GM06990 (cell line): ENCODE results near the gene CALR.

Experiments used
- DNase-seq: peaks from one replicate; pipeline ENCODE4 v3.0.0-alpha.2; 2011; ENCODE audit not compliant: insufficient read length; ENCODE audit errors: extremely low read depth
- H3K27me3 ChIP-seq: replicated peaks from 2 replicates; pipeline ENCODE4 v1.6.0; 2011; ENCODE audit warnings: low read length; ENCODE audit not compliant: control insufficient read depth, insufficient read depth
- H3K36me3 ChIP-seq: 2 replicates; pipeline ENCODE4 v1.5.1; 2011; ENCODE audit warnings: low read length; ENCODE audit not compliant: control insufficient read depth, insufficient read depth
- H3K4me3 ChIP-seq: replicated peaks from 2 replicates; pipeline ENCODE4 v1.5.1; 2011; ENCODE audit warnings: low read depth, mild to moderate bottlenecking, control low read depth, low read length
- CTCF ChIP-seq: IDR thresholded peaks from 2 replicates; pipeline ENCODE4 v1.5.1; 2011; ENCODE audit warnings: low read length, control low read depth, mild to moderate bottlenecking, inconsistent platforms; ENCODE audit not compliant: insufficient read depth, poor library complexity, severe bottlenecking

The CALR gene

GRCh38 chr19:12992729-12993128, 54.3 kb downstream of the CALR start:
- Histone ChIP-seq H3K36me3 (no peaks in the 10 kb centered on the region), H3K27me3 (no peaks in the 10 kb centered on the region; the same call in none of the 2 replicates), H3K4me3 (no peak overlapping the region)
- DNase-seq, result no peak
- TF ChIP-seq CTCF, result no peak

- no peak overlapping the region for H3K4me3 ChIP-seq
- no peaks in the 10 kb centered on the region for H3K36me3 ChIP-seq
- H3K27me3 ChIP-seq, result no peaks in the 10 kb centered on the region; the same call in none of the 2 replicates
- TF ChIP-seq CTCF, result no peak
- no peak for DNase-seq
Observed at GRCh38 chr19:12993562-12993961, 55.2 kb downstream of the CALR start.
